Subcutaneous adipose tissue (tissue), 4 donors: ENCODE measurements around the gene ORC2. TPM values are rescaled to one million over a fixed set of nuclear protein-coding genes. Genes with fewer than 3 reads are reported as not detected.

Source experiments
- small RNA-seq: library from RNA; depleted of rRNA; stranded (forward); fragments of <200 nt; gene quantifications from one replicate; pipeline ENCODE3, GENCODE V24; 2016
- total RNA-seq, 4 donors: library from RNA; depleted of rRNA; stranded (reverse); fragments of >200 nt; gene quantifications; one replicate each; pipeline ENCODE4 v1.1.0, GENCODE V29; 2016
- TF ChIP-seq, protein P1 (sequence below): fragments of 450-650 bp; IDR thresholded peaks from one replicate; pipeline ENCODE4 v1.5.1; 2016; ENCODE audit warnings: low read depth, mild to moderate bottlenecking, control low read depth, antibody characterized with exemption, moderate library complexity

The ORC2 gene
- total RNA-seq, 4 donors from 2014 or later = 22.0 to 35.1 (median 24.7) TPM

DNA sequence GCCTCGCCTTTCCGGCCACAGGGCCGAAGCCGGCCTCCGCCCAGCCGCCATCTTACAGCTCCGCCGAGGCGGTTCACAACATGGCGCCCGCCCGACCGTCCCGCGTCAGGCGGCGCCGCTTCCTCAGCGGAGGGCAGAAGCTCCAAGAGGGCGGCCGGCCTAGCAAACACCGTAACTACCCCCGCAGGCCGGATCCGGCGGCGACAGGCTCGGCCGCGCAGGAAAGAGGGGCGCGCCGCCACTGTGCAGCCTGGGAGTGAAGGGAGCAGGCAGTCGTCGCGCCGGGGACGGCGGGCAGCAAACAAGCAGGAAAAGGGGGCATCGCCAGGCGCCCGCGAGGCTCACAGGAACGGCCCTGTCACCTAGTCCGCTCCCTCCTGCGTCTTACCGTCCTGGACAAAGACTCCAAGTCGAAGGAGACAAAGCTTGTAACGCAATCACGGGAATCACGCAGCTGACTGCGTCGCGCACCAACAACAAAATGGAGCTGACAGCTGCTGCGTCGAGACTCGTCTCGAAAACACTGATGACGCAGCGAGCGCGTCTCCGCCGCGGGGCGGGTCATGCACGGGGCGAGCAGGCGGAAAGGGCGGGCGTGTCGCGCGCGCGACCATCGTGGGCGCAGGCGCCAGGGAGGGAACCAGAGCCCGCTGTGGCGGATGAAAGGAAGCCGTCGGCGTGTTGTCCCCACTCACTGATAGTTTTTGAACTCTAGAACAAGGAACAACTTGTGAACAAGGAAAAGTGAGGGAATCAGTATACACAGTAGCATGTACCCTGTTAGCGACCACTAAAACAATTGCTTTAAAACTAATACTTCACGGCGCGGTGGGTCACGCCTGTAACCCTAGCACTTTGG, 99.1 kb downstream of the ORC2 start, which contains the start of gene CLK1:
TSS of gene CLK1 (minus strand) at position 483 of the 859 bp plus-strand sequence. CDS start 2,796 bp downstream, outside the sequence.
- TF ChIP-seq, protein P1, sequence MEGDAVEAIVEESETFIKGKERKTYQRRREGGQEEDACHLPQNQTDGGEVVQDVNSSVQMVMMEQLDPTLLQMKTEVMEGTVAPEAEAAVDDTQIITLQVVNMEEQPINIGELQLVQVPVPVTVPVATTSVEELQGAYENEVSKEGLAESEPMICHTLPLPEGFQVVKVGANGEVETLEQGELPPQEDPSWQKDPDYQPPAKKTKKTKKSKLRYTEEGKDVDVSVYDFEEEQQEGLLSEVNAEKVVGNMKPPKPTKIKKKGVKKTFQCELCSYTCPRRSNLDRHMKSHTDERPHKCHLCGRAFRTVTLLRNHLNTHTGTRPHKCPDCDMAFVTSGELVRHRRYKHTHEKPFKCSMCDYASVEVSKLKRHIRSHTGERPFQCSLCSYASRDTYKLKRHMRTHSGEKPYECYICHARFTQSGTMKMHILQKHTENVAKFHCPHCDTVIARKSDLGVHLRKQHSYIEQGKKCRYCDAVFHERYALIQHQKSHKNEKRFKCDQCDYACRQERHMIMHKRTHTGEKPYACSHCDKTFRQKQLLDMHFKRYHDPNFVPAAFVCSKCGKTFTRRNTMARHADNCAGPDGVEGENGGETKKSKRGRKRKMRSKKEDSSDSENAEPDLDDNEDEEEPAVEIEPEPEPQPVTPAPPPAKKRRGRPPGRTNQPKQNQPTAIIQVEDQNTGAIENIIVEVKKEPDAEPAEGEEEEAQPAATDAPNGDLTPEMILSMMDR = no peak

- TF ChIP-seq, protein P1 = no peak
Measured at GRCh38 chr2:200863782-200864175, 99.7 kb downstream of the ORC2 start.

DNA sequence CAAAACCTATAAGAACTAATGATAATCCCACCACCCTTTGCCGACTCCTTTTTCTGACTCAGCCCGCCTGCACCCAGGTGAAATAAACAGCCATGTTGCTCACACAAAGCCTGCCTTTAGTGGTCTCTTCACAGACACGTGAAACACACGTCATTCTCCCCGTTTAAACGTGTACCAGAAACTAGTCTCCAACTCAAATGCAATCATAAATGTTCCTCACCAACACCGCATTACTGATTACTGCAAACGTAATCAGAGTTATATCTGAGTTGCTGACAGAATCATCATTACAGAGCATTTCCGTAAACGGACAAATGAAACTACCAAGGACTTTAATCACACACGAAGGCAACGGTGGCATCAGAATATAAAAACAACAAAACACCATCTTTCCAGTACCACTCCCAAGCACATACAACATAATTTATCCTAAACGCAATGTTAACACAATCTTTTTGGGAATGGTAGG, 100.9 kb downstream of the ORC2 start:
- TF ChIP-seq, protein P1 = no peak

DNA sequence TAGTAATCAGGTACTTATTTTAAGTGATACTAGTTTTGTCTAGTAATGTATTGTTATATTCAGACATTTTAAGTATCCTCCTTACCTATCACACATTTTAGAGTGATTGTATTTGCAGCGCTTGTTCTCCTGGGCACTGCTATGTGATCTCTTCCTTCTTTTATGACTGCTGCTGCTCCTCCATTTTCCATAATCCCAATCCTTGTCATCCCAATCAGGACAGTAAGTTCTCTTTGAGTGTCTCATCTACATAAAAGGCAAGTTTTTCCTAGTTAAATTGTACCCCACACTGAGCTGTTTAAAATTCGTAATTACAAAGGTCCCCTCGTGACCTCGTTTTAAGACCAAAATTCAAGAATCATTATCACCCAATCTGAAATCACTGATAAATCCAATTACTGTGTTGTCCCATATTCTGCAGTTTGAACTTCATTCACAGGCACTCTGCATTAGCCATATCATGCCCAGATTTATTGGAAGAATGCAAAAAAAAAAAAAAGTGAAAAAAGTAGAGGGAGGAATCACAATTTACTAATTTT, 101.8 kb downstream of the ORC2 start:
- TF ChIP-seq, protein P1 = no peak

- TF ChIP-seq, protein P1 = no peak
Measured at GRCh38 chr2:200860092-200860795, 103.2 kb downstream of the ORC2 start.

Small RNA genes within 50 kb of the gene (small RNA-seq; reads per million reads assigned to genes)
- gene RF00019 (0.49 reads per million), gene RNU6-312P (not detected), gene RNU6-762P (not detected)

Other genes starting within 250 kb of the ORC2 start
- gene BZW1, start 151.8 kb downstream of the ORC2 start, total RNA-seq = 100 to 1,000 TPM; 168 to 529 (median 350) TPM
- gene CLK1, start 99.0 kb downstream of the ORC2 start, total RNA-seq = 100 to 1,000 TPM; 173 to 302 (median 275) TPM
- gene PPIL3, start 74.6 kb downstream of the ORC2 start, total RNA-seq = 10 to 100 TPM; 13.6 to 34.6 (median 28.0) TPM
- gene NIF3L1, start 74.3 kb downstream of the ORC2 start, total RNA-seq = 10 to 100 TPM; 10.8 to 27.6 (median 13.9) TPM
- gene HYCC2, start 108.0 kb upstream of the ORC2 start, total RNA-seq = 10 to 100 TPM; 30.5 to 47.1 (median 35.9) TPM
- gene NDUFB3, start 108.3 kb upstream of the ORC2 start, total RNA-seq = 10 to 100 TPM; 37.9 to 84.0 (median 41.4) TPM
- gene CFLAR, start 152.5 kb upstream of the ORC2 start, total RNA-seq = 100 to 1,000 TPM; 239 to 412 (median 326) TPM
- gene CASP10, start 219.5 kb upstream of the ORC2 start, total RNA-seq = 10 to 100 TPM; 17.8 to 26.5 (median 20.8) TPM